A549 (cell line): ENCODE results near the gene PHACTR2.

ENCODE experiments used
- CEBPB ChIP-seq, 2 experiments: fragments of >200 bp in 1 of 2; sonication (Bioruptor Twin) in 1 of 2; formaldehyde crosslinking in 1 of 2; IDR thresholded peaks; 2 replicates each; pipeline ENCODE4 v1.6.1; 2012 to 2016
- CTCF ChIP-seq: fragments of >200 bp; sonication (Bioruptor Twin); formaldehyde crosslinking; IDR thresholded peaks from 3 replicates; pipeline ENCODE4 v1.5.1; 2016
- ELK1 ChIP-seq: fragments of 150-350 bp; IDR thresholded peaks from 2 replicates; pipeline ENCODE4 v1.6.1; 2014; ENCODE audit warnings: low read depth, mild to moderate bottlenecking, low read length
- MAFK ChIP-seq: fragments of 450-650 bp; IDR thresholded peaks from 2 replicates; pipeline ENCODE4 v1.6.1; 2014; ENCODE audit not compliant: partially characterized antibody
- MYC ChIP-seq: IDR thresholded peaks from 2 replicates; pipeline ENCODE4 v1.6.1; 2012; ENCODE audit warnings: mild to moderate bottlenecking, inconsistent platforms, low read length, improper control_type of control experiment, borderline replicate concordance
- POLR2A ChIP-seq: IDR thresholded peaks from 2 replicates; pipeline ENCODE4 v1.6.1; 2012; ENCODE audit warnings: mild to moderate bottlenecking, low read length
- REST ChIP-seq: fragments of 200-600 bp; sonication (generic); IDR thresholded peaks from 2 replicates; pipeline ENCODE4 v1.6.1; 2016; ENCODE audit warnings: antibody characterized with exemption, mild to moderate bottlenecking, moderate library complexity
- USF2 ChIP-seq: fragments of 450-650 bp; IDR thresholded peaks from 2 replicates; pipeline ENCODE4 v1.6.1; 2014; ENCODE audit warnings: antibody characterized with exemption

GRCh38 chr6:143766185-143766553, 88.4 kb downstream of the PHACTR2 start:
- TF ChIP-seq CTCF, result no peak
- no peak for TF ChIP-seq ELK1
- no peak for TF ChIP-seq USF2
- no peak for TF ChIP-seq REST
- TF ChIP-seq MAFK, result no peak
- no peak for TF ChIP-seq MYC
- no peak for TF ChIP-seq POLR2A
- no peak for TF ChIP-seq CEBPB (IDR thresholded peaks at IDR 0.05)
